Glutamatergic neuron (in vitro differentiated cells): Measurements from ENCODE around the gene UBQLN4. TPM values are rescaled to one million over a fixed set of nuclear protein-coding genes. Genes with fewer than 3 reads are reported as not detected.
"Not testable (repeated sequence)": the region's sequence is repeated elsewhere in the genome, so short reads cannot be mapped to it uniquely, and the experiment has no call there.

Experiments
- DNase-seq: peaks from one replicate; pipeline ENCODE4 v3.0.0; 2022
- H3K27ac Mint-ChIP-seq: one replicate; pipeline ENCODE4 v1.8.0; 2020; ENCODE audit warnings: mild to moderate bottlenecking, mixed read lengths, inconsistent platforms; ENCODE audit not compliant: unreplicated experiment
- H3K27me3 Mint-ChIP-seq: one replicate; pipeline ENCODE4 v1.8.0; 2020; ENCODE audit warnings: mild to moderate bottlenecking, moderate library complexity, mixed read lengths, inconsistent platforms; ENCODE audit not compliant: unreplicated experiment
- H3K36me3 Mint-ChIP-seq: one replicate; pipeline ENCODE4 v1.8.0; 2020; ENCODE audit warnings: mild to moderate bottlenecking, mixed read lengths, inconsistent platforms; ENCODE audit not compliant: unreplicated experiment
- H3K4me1 Mint-ChIP-seq: one replicate; pipeline ENCODE4 v1.8.0; 2020; ENCODE audit warnings: mild to moderate bottlenecking, low read depth, mixed read lengths, inconsistent platforms; ENCODE audit not compliant: unreplicated experiment
- H3K4me3 Mint-ChIP-seq: one replicate; pipeline ENCODE4 v1.8.0; 2020; ENCODE audit warnings: mild to moderate bottlenecking, mixed read lengths, inconsistent platforms; ENCODE audit not compliant: unreplicated experiment
- H3K9me3 Mint-ChIP-seq: one replicate; pipeline ENCODE4 v1.8.0; 2020; ENCODE audit warnings: mild to moderate bottlenecking, moderate library complexity, mixed read lengths, inconsistent platforms; ENCODE audit not compliant: unreplicated experiment
- total RNA-seq: library from RNA; stranded (reverse); fragmentation: NEBNext Ultra II Directional; extraction: Animal tissue kit (Norgen Biotek cat#: 25700); gene quantifications from one replicate; pipeline ENCODE4 v1.2.1, GENCODE V29; 2021; ENCODE audit not compliant: unreplicated experiment
- TF ChIP-seq, protein P1 (sequence below): fragments of 200-600 bp; sonication (generic); IDR thresholded peaks from one replicate; pipeline ENCODE4 v1.5.0; 2021; ENCODE audit not compliant: partially characterized antibody, unreplicated experiment

UBQLN4 gene
- total RNA-seq, 1 donor from 2014 or later: 52.4 TPM

DNA sequence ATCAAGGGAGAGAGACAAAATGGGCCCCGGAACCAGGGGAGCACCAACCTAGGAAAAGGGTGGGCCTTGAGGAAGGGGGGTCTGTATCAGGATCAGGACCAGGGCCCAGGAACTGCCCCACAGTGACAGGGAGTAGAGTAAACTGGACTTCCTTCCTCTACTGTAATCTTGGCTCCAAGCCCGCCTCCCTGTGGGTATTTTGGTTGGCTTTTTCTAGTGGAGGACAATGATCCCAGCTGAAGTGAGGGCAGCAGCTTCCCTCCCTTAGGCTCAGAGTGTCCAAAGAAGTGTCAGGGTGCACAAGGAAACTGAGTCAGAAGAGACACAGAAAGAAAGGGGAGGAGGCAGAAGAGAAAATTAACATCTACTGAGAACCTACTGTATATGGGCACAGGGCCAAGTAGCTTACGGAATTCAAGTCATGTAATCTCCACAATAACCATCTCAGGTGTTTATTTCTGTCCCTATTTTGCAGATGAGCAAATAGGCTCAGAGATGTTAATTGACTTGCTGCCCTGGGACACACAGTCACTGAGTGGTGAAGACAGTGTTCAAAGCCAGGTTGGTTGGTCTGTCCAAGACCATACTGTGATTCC is 4.8 kb downstream of the UBQLN4 start:
- Mint-ChIP-seq H3K4me3 (no peak overlapping the region), H3K9me3 (peaks cover 7% of the 10 kb centered on the region), H3K27me3 (peaks cover 7% of the 10 kb centered on the region), H3K36me3 (peaks cover 4% of the 10 kb centered on the region), H3K27ac (no peak overlapping the region), H3K4me1 (no peaks in the 10 kb centered on the region)
- TF ChIP-seq, protein P1, sequence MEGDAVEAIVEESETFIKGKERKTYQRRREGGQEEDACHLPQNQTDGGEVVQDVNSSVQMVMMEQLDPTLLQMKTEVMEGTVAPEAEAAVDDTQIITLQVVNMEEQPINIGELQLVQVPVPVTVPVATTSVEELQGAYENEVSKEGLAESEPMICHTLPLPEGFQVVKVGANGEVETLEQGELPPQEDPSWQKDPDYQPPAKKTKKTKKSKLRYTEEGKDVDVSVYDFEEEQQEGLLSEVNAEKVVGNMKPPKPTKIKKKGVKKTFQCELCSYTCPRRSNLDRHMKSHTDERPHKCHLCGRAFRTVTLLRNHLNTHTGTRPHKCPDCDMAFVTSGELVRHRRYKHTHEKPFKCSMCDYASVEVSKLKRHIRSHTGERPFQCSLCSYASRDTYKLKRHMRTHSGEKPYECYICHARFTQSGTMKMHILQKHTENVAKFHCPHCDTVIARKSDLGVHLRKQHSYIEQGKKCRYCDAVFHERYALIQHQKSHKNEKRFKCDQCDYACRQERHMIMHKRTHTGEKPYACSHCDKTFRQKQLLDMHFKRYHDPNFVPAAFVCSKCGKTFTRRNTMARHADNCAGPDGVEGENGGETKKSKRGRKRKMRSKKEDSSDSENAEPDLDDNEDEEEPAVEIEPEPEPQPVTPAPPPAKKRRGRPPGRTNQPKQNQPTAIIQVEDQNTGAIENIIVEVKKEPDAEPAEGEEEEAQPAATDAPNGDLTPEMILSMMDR: no peak
- no peak for DNase-seq

DNA sequence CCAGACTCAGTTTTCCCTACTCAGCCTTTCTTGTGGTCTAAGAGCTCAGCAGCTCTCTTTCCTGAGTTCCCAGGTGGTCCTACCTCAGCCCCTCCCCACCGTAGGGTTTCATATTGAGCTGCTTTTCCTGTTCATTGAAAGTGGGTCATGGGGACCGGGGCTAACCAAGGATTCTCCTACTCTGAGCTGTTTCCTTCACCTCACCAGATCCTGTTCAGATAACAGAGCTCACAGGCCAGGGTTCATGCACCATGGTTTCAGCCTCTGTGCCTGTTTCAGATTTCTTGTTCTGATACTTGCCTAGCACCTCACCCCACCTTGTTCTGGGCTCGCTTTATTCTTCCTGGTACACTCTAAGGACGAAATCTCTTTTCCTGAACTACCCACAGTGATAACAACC is 8.5 kb downstream of the UBQLN4 start:
- Mint-ChIP-seq H3K4me1 (no peaks in the 10 kb centered on the region), H3K27me3 (peaks cover under 1% of the 10 kb centered on the region), H3K9me3 (peaks cover 2% of the 10 kb centered on the region), H3K4me3 (no peak overlapping the region), H3K27ac (no peak overlapping the region), H3K36me3 (peaks cover 8% of the 10 kb centered on the region)
- TF ChIP-seq, protein P1: no peak
- DNase-seq: no peak

DNA sequence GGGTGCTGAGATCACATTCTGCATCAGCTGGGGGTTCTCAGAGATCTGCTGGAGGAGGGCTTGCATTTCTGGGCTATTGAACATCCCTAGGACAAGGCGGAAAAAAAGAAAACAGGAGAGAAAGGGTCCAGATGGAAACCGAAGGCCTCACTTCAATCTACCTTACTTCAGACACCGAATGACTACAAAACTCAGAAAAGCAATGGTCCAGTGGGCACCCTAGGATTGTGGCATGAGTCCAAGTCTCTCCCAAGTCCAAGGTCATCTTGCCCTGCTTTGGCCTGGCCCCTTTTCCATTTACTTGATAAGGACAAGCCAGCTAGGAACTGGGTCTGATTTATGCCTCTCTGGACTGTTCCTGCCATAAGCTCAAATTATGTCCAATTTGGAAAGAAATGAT is 10.8 kb downstream of the UBQLN4 start:
- peaks cover 2% of the 10 kb centered on the region for H3K9me3 Mint-ChIP-seq
- no peak overlapping the region for H3K4me3 Mint-ChIP-seq
- no peaks in the 10 kb centered on the region for H3K4me1 Mint-ChIP-seq
- H3K27ac Mint-ChIP-seq: no peak overlapping the region
- H3K27me3 Mint-ChIP-seq: peaks cover 2% of the 10 kb centered on the region
- TF ChIP-seq, protein P1: no peak
- no peak for DNase-seq
- H3K36me3 Mint-ChIP-seq: peaks cover 8% of the 10 kb centered on the region

DNA sequence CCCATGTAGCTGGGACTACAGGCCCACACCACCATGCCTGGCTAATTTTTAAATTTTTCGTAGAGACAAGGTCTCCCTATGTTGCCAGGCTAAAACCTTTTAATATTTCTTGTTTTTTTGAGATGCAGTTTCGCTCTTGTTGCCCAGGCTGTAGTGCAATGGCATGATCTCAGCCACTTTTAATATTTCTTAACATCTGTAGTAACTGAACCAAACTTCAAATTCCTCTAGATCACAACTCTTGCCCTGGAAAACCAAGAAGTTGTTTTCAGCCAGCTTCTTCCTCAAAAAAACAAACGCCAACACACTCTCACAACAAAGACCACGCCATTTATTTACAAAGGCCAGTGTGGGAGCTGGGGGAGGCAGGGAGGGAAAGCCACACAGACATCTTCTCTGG is 18.6 kb downstream of the UBQLN4 start:
- not testable (repeated sequence) for H3K27ac Mint-ChIP-seq, H3K9me3 Mint-ChIP-seq, DNase-seq, H3K4me1 Mint-ChIP-seq, H3K4me3 Mint-ChIP-seq, H3K27me3 Mint-ChIP-seq, H3K36me3 Mint-ChIP-seq

DNA sequence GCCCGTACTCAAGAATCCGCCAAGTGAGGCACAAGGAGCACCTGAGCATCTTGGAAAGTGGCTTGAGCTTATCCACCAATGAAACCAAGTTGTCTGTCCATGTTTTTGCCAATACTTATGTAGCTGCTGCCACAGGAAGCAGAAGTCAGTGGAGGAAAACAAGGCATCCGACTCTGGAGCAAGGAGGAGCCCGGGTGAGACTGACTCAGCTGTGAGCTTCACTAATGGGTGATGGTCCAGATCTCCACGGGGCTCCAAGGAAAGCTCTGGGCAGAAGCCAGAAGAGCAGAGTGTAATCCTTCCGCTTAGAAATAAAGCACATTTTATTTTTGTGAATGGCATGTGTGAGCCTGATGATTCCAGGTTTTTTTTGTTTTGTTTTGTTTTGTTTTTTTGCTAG is 20.6 kb downstream of the UBQLN4 start:
- no peak for DNase-seq

More for the DNA sequence above, 20.6 kb downstream of the UBQLN4 start:
- Mint-ChIP-seq H3K36me3 (no peaks in the 10 kb centered on the region), H3K27ac (no peak overlapping the region), H3K4me3 (no peak overlapping the region), H3K9me3 (no peaks in the 10 kb centered on the region), H3K4me1 (no peaks in the 10 kb centered on the region), H3K27me3 (no peaks in the 10 kb centered on the region)
- TF ChIP-seq, protein P1: no peak
